ENCODE measurements around the gene CAMK1. TPM values are rescaled to one million over a fixed set of nuclear protein-coding genes. Genes with fewer than 3 reads are reported as not detected.

Gene CAMK1
- total RNA-seq, 1 donor from 2014 or later: 12.3 TPM

DNA sequence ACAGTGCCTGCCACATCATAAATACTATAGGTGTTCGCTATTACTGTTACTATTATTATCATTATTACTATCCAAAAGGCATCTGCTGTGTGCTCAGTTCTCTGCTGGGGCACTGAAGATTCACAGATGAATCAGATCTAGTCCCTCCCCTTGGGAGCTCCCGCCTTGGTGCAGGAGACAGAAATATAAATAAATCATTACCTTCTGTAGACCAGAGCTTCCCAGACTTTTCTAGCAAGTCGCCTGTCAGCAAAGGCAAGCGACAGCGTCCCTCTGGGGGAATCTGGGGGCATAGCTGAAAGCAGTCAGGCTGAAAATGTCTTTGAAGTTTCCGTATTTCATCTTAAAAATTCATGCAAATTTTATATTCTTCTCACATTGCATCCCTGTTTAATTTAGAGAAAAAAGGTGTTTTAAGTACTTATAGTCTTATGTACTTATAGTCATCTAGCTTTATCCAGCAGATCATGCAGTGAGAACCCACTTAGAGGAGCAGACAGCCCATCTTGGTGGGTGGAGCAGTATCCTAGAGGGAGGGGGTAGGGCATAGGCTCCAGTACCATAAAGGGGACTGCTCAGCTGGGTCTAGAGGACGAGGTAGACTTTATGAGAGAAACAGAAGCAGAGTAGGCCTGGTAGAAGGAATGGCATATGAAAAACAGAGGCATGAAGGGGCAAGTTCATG lies 48.6 kb downstream of the CAMK1 start:
- Histone ChIP-seq H3K9me3 (replicated peaks) (no peaks in the 10 kb centered on the region), H3K27me3 (ENCODE audit: low read depth) (no peaks in the 10 kb centered on the region), H3K4me1 (peaks cover under 1% of the 10 kb centered on the region), H3K4me3 (no peak overlapping the region), H3K27ac (replicated peaks) (no peak overlapping the region), H3K36me3 (no peaks in the 10 kb centered on the region)
- no peak for DNase-seq
- intact Hi-C loops (cut with micrococcal nuclease): no loop called here
- TF ChIP-seq, protein P1, sequence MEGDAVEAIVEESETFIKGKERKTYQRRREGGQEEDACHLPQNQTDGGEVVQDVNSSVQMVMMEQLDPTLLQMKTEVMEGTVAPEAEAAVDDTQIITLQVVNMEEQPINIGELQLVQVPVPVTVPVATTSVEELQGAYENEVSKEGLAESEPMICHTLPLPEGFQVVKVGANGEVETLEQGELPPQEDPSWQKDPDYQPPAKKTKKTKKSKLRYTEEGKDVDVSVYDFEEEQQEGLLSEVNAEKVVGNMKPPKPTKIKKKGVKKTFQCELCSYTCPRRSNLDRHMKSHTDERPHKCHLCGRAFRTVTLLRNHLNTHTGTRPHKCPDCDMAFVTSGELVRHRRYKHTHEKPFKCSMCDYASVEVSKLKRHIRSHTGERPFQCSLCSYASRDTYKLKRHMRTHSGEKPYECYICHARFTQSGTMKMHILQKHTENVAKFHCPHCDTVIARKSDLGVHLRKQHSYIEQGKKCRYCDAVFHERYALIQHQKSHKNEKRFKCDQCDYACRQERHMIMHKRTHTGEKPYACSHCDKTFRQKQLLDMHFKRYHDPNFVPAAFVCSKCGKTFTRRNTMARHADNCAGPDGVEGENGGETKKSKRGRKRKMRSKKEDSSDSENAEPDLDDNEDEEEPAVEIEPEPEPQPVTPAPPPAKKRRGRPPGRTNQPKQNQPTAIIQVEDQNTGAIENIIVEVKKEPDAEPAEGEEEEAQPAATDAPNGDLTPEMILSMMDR (IDR thresholded peaks at IDR 0.05; ENCODE audit: borderline replicate concordance): no peak

DNA sequence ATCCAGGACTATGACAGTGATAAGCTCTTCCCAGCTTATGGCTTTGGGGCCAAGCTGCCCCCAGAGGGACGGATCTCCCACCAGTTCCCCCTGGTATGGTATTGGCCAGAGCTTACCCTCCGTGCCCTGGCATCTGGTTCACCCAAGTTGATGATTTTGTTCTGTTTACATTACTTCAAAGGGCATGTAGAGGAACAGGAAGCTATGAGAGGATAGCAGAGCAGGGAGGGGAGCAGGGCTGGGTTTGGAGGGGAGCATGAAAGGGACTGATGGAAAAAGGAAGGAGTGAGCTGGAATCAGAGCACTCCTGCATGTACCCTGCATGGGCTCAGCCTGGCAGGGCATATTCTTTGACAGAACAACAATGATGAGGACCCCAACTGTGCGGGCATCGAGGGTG lies 51.6 kb downstream of the CAMK1 start:
- TF ChIP-seq, protein P1 (IDR thresholded peaks at IDR 0.05; ENCODE audit: borderline replicate concordance): no peak
- Histone ChIP-seq H3K36me3 (no peaks in the 10 kb centered on the region), H3K4me1 (peaks cover 6% of the 10 kb centered on the region), H3K27ac (replicated peaks) (no peak overlapping the region), H3K4me3 (no peak overlapping the region), H3K27me3 (ENCODE audit: low read depth) (no peaks in the 10 kb centered on the region), H3K9me3 (replicated peaks) (no peaks in the 10 kb centered on the region)
- intact Hi-C loops (cut with micrococcal nuclease): no loop called here
- DNase-seq: no peak

DNA sequence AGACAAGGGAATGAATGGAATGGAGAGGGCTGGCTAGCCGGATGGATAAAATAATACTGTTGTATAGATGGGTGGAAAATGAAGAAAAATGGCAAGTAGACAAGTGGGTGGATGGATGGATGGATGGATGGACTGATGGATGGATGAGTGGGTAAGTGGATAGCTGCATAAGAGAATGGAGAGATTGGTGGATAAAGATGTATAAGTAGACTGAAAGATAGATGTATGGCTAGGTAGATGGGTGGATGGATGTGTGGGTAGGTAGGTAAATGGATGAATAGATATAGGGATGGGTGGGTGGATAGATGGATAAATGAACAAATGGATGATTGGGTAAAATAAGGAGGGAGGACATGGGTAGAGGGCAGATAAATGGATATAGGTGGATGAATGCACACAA lies 52.2 kb downstream of the CAMK1 start:
- no peak for DNase-seq
- TF ChIP-seq, protein P1 (IDR thresholded peaks at IDR 0.05; ENCODE audit: borderline replicate concordance): no peak
- Histone ChIP-seq H3K4me3 (no peak overlapping the region), H3K27ac (replicated peaks) (no peak overlapping the region), H3K27me3 (ENCODE audit: low read depth) (no peaks in the 10 kb centered on the region), H3K9me3 (replicated peaks) (no peaks in the 10 kb centered on the region), H3K4me1 (peaks cover 6% of the 10 kb centered on the region), H3K36me3 (no peaks in the 10 kb centered on the region)
- intact Hi-C loops (cut with micrococcal nuclease): no loop called here

DNA sequence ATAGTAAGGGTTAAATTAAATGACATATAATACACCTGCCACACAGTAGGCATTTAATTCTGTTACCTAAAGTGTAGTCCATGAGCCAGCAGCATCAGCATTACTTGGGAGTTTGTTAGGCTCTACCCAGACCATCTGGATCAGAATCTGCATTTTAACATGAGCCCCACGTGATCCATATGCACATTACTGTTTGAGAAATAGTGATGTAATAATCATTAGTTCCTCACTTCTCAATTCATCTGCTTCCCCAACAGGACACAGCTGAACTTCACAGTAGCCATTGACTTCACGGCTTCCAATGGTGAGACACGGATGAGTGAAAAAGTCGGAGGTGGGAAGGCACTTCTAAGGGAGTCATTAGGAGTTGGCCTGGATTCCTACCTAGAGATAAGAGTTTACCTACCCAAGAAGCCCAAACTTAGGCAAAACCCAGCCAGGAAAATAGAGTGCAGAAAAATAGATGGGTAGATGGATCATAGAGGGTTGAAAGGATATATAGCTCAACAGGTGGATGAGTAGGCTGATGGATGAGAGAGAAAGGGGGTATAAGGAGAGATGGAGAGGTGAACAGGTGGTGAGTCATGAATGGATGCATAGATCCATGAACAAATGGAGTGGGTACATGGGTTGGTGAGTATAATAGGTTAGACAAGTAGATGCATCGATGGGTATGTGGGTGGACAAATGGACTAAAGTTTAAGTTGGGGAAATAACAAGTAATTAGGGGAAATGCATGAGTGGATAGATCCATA lies 52.8 kb downstream of the CAMK1 start:
- no peak for DNase-seq
- Histone ChIP-seq H3K4me3 (no peak overlapping the region), H3K27ac (replicated peaks) (no peak overlapping the region), H3K36me3 (no peaks in the 10 kb centered on the region), H3K9me3 (replicated peaks) (no peaks in the 10 kb centered on the region), H3K27me3 (ENCODE audit: low read depth) (no peaks in the 10 kb centered on the region), H3K4me1 (peaks cover 6% of the 10 kb centered on the region)
- intact Hi-C loops (cut with micrococcal nuclease): no loop called here
- TF ChIP-seq, protein P1 (IDR thresholded peaks at IDR 0.05; ENCODE audit: borderline replicate concordance): no peak

DNA sequence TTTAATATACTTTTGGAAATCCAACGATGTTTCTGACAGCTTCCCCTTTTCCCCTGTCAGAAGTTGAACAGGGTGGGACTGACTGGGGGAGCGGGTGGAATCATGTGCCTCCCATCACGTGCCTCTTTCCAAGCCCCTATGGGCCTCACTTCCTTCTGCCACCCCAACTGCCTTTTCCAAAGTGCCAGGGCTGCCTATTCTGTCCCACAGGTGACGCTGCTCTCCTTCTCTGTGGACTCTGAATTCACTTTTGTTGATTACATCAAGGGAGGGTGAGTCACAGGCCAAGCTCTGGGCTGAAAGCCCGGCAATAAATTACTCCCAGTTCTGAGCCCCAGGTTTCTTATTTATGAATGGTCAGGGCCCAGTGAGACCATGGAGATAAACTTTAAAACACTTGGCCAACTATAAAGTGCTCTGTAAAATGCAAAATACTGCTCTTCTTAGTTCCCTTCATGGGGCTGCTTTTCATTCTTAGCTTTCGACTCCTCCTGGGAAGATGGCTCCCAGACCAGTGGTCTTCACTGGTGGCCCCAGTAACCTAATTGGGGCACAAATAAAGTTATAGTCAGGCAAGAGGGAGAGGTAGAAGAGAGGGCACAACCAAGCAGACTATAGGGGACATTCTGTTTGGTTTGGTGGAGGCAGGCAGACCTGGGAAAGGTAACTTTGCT lies 53.8 kb downstream of the CAMK1 start:
- DNase-seq: peak; percentile 65
- Histone ChIP-seq H3K9me3 (replicated peaks) (no peaks in the 10 kb centered on the region), H3K4me3 (no peak overlapping the region), H3K36me3 (no peaks in the 10 kb centered on the region), H3K4me1 (peaks cover 6% of the 10 kb centered on the region), H3K27ac (replicated peaks) (peak overlapping the region; percentile 61), H3K27me3 (ENCODE audit: low read depth) (no peaks in the 10 kb centered on the region)
- TF ChIP-seq, protein P1 (IDR thresholded peaks at IDR 0.05; ENCODE audit: borderline replicate concordance): peak; percentile 72
- intact Hi-C loops (cut with micrococcal nuclease): no loop called here
